GM21528 (cell line): ENCODE data around the gene KHK.

Source experiments
- ATAC-seq: cut with Tn5 transposase; IDR thresholded peaks from one replicate; pipeline ENCODE4 v1.9.1; 2021; ENCODE audit warnings: mild to moderate bottlenecking, moderate library complexity; ENCODE audit not compliant: unreplicated experiment, low FRiP score

Gene KHK

DNA sequence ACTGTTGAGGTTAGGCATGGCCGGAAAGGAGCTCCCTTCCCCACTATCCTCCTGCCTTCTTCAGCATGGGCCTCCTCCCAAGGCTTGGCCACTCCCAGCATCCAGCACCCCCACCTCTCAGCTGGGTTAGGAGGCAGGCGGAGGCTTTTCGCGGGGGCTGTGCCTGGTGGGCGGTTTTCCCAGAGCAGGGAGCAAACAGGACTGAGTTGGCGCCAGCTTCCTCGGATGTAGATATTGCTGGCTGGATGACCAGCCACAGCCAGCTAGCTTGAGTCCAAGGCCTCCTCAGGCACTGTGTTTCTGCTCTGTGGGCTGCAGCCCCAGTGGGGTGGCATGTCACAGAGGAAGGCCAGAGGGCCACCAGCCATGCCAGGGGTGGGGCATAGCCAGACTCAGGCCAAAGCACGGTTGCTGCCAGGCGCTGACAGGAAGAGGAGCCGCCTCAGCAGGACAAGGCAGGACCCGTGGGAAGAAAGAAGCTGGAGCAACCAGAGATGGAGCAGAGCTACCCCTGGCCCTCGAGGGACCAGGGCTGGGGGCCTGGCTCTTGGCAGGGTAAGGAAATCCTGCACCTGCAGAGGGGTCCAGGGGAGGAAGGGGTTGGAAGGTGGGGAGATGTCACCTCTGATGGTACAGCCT, 62.3 kb downstream of the KHK start, which contains the start of gene TCF23:
Gene TCF23 (plus strand): TSS at position 204 of the 639 bp plus-strand sequence. CDS start 130 bp downstream, at position 334.
- ATAC-seq: no peak

- no peak for ATAC-seq
These were observed 63.2 kb downstream of the KHK start for GRCh38 chr2:27149570-27150405.
